Measurements from ENCODE around the gene FAM221B.

GRCh38 chr9:35834260-35835215 lies 6.0 kb upstream of the FAM221B start:
- TF ChIP-seq CTCF (IDR thresholded peaks at IDR 0.05): no peak
- no peak for TF ChIP-seq POLR2A (IDR thresholded peaks at IDR 0.05)
